Stimulated activated CD4-positive, alpha-beta T cell treated with anti-CD3 and anti-CD28 coated beads, Interleukin-12 subunit alpha, Interleukin-12 subunit beta, amount 100 ng/mL, for 48 hours (primary cell): ENCODE measurements around the gene NOL4.
"Not testable (repeated sequence)": the region's sequence is repeated elsewhere in the genome, so short reads cannot be mapped to it uniquely, and the experiment has no call there.

Experiments used
- DNase-seq, 3 donors: peaks; one replicate each; pipeline ENCODE4 v3.0.0-alpha.2; 2020; ENCODE audit warnings: low read depth in 2 of 3, low spot score in 1 of 3

The NOL4 gene

DNA sequence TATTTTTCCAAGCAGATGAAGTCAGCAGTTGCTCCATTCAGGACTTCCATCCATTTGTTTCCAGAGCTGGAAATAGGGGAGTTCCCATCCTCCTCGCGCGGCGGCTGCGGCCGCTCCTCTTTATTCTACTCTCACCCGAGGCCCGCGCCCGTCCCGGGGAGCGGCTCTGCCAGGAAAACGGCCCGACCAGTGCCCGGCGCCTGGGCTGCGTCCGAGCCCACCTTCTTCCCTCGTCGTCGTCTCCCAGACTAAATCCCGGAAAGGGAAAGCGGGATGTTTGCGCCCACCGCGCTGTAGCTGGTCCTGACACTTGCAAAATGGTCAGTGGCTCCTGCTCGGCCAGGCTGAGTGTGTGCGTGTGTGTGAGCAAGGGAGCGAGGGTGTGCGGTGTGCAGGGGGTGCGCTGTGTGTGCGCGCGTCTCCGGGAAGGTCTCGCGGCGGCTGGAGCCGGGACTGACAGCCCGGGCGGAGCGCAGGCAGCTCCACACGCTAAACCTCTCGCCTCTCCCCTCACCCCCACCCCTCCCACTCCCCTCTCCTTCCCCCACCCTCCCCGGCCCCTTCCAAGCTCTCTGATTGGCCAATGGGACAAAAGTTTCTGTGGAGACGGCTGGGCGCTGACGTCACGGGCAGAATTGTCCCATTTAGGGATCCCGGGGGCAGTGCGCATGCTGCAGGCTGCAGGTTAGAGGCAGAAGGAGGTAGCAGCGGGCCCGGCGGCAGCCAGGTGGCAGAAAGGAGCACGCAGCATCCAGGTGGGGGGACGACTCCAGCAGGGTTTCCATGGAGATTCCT lies at the start of gene NOL4:
Gene NOL4, minus strand, starts transcription at position 491 of the 795 bp plus-strand sequence. CDS start 1,660 bp downstream, outside the sequence.
- DNase-seq: no peak

GRCh38 chr18:34266029-34266428 lies 41.3 kb upstream of the NOL4 start:
- DNase-seq: not testable (repeated sequence)

GRCh38 chr18:34261865-34262780 lies 37.4 kb upstream of the NOL4 start:
- no peak for DNase-seq

GRCh38 chr18:34258176-34258575 lies 33.5 kb upstream of the NOL4 start:
- no peak for DNase-seq

DNA sequence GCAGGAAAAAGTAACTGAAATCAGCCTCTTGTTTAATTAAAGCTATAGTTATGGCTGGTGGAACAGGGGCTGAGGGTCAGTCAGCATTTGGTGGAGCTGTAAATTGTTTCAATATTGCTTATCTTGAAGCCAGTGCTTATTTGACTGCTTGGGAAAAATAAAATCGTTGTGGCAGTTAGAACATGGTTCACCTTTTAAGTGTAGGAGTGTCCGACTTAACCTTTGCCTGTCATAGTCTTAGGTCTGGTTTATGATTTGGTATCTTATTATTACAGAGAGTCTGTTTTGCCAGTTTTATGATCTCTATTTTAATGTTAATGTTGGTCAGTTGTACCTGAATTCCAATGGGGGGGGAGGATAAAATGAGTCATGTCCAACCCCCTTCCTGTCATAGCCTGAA lies 27.2 kb upstream of the NOL4 start:
- no peak for DNase-seq

GRCh38 chr18:34248727-34249126 lies 24.0 kb upstream of the NOL4 start:
- DNase-seq: no peak

DNA sequence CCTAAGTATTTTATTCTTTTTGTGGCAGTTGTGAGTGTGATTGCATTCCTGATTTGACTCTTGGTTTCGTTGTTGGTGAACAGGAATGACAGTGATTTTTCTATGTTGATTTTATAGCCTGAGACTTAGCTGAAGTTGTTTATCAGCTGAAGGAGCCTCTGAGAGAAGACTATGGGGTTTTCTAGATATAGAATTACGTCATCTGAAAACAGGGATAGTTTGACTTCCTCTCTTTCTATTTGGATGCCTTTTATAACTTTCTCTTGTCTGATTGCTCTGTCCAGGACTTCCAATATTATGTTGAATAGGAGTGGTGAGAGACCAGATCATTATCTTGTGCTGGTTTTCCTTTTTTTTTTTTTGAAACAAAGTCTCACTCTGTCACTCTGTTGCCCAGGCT lies 18.0 kb upstream of the NOL4 start:
- DNase-seq: no peak

DNA sequence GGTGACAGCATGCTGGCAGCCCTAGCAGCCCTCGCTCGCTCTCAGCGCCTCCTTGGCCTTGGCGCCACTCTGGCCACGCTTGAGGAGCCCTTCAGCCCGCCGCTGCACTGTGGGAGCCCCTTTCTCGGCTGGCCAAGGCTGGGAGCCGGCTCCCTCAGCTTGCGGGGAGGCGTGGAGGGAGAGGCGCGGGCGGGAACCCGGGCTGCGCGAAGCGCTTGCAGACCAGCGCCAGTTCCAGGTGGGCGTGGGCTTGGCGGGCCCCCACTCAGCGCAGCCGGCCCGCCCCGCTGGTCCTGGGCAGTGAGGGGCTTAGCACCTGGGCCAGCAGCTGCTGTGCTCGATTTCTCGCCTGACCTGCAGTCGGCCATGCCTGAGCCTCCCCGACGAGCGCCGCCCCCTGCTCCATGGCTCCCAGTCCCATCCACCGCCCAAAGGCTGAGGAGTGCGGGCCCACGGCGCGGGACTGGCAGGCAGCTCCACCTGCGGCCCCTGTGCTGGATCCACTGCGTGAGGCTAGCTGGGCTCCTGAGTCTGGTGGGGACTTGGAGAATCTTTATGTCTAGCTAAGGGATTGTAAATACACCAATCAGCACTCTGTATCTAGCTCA lies 9.2 kb upstream of the NOL4 start:
- not testable (repeated sequence) for DNase-seq

DNA sequence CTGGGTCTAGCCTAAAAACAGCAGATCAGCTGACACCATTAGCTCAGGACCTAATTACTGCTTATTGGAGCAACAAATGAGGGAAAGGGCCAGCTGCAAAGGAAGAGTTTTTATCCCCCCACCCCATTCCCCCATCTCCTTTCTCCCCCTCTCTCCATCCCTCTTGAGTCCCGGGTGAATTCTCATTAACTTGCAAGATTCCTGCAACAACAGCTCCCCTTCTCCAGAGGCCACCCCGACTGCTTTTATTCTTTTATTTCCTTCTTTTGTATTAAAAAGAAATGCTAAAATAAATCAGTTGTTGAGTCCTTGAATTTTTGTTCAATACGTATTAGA lies 473 bp upstream of the NOL4 start:
- DNase-seq: no peak

DNA sequence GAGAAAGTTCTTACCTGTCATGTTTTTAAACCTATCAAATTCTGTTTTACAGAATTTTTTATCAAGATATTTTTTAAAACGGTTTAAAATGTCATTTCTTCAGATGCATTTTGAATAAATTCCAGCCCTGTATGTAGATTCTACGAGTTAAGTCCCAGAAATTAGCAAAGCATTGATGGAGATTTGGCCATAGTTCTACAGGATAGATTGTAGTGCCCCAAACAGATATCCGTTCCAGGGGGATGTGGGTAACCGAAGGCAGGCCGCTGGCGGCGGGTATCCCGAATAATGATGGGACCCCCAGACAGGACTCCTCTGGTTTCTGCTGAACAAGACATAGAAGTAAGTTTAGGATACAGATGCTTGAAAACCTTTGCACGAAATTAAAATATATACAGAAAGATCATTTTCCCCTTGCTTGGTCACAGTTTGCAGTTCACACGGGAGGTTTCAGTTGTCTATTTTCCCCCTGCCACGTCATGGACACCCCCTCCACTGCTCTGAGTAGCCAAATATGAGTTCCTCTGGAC lies 755 bp downstream of the NOL4 start:
- no peak for DNase-seq

DNA sequence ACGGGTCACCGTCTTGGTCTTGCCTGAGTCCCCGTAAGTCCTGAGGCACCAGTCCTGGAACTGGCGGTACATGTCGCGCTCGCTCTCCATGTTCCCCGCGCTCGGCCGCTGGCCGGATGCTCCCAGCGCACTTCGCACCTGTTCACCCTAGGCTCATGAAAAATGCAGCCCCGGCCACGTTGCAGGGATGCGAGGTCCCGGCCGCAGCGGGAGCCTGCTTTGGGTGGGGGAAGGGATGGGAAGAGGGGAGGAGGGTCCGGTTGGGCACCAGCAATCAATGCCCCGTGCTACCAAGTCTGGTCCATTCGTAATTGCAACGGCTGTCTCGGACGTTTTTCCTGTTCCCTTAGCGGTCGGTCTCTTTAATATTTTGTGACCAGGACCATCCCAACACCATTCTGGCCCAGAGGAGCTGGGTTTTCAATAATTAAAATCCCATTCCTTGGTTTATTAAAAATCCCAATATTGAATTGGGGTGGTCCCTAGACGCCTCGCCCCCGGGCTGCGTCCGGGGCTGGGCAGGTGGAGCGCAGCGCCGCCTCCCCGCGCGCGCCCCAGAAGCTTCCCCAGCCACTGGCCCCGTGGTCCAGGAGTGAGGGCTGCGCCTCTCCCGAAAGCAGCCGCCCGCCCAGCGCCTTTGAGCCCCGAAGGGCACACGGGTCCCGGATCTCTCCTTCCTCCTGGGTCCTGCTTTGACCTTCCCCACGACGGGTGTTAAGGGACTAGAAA lies 1.4 kb downstream of the NOL4 start:
- no peak for DNase-seq

GRCh38 chr18:34222307-34223163 lies 2.2 kb downstream of the NOL4 start:
- DNase-seq: no peak

DNA sequence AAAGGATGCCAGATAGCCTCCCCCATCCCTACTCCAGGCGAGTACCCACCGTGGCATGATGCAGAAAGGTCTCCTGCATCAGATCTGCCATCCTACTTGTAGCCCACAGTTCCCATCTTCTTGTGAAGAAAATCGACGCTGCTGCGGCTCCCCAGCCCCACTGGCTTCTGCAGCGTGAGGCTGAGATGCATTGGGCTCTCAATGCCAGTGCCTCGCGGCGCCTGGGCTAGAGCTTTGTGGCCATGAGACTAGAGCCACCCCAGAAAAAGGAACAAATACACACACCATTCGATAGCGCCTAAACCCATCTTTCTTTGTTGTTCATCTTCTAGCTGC lies 2.8 kb downstream of the NOL4 start:
- no peak for DNase-seq

DNA sequence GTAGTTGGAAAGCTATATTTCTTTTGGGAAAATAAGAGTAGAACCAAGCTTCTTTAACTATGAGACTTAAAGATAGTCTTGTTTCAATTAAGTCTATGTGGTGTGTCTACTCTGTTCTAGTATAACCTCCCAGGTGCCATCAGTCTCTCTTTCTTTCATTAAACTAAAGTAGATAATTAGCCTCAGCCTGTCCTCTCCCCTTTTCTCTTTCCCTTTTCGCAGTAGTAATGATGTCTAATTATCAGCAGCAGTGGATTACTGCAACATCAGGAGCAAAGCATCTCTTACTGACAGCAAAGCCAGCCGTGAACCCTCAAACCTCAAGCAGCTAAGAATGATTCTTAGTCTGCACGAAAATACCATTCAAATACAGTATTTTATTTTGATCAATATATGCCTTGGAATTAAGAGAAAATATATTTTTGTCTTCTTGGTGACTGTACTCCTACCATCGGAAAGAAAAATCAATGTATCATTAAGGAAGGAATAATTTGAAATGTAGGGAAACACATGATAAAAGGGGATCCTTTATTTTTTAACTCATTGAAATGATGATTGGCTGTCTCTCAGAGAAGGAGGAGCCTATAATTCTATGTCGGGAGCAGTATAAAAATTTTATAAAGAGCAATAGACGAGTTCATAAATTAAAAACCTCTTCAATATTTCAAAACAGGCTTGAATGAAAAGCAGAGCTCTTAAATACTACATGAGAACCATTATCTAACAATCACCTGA lies 4.5 kb downstream of the NOL4 start:
- DNase-seq: no peak

- no peak for DNase-seq
Observed at GRCh38 chr18:34219651-34220050, 5.1 kb downstream of the NOL4 start.

- DNase-seq: no peak
Observed at GRCh38 chr18:34212511-34212910, 12.2 kb downstream of the NOL4 start.

GRCh38 chr18:34207344-34207851 lies 17.3 kb downstream of the NOL4 start:
- DNase-seq: no peak

DNA sequence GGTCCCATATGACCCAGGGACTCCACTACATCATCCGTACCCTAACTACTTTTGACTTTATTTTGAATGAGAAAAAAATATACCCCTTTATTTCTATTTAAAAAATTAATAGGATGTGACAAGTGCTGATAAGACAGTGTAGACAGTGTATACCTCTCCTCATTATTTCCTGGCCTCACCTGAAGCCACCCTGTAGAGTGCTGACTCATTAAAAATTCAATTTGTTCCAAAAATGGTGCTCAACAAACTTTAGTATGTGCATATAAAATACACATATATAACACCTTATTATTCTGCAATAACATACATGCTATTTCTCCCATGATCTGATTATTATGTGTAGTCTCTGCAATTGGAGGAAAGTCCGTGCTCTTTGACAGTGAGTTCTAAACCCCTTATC lies 20.8 kb downstream of the NOL4 start:
- no peak for DNase-seq

- DNase-seq: no peak
Observed at GRCh38 chr18:34196256-34196655, 28.5 kb downstream of the NOL4 start.
